Activated CD4-positive, alpha-beta memory T cell treated with anti-CD3 and anti-CD28 coated beads for 36 hours (primary cell): ENCODE data around the gene CABP7. TPM values are rescaled to one million over a fixed set of nuclear protein-coding genes. Genes with fewer than 3 reads are reported as not detected.

ENCODE experiments used
- CTCF ChIA-PET: fragments of 350-600 bp; sonication (Branson Sonifier 250); formaldehyde crosslinking; loops from one replicate; lab custom pipeline; 2021; ENCODE audit warnings: antibody characterized with exemption, inconsistent platforms; lab: Charles Lee
- POLR2A ChIA-PET: fragments of 350-600 bp; sonication (Branson Sonifier 250); formaldehyde crosslinking; loops from one replicate; lab custom pipeline; 2021; ENCODE audit warnings: antibody characterized with exemption; lab: Charles Lee
- DNase-seq: peaks from one replicate; pipeline ENCODE4 v3.0.0-alpha.2; 2020
- H3K27ac Mint-ChIP-seq: one replicate; pipeline ENCODE4 v1.8.0; 2021; ENCODE audit warnings: mixed read lengths
- H3K27me3 Mint-ChIP-seq: one replicate; pipeline ENCODE4 v1.8.0; 2021; ENCODE audit warnings: mixed read lengths
- H3K36me3 Mint-ChIP-seq: one replicate; pipeline ENCODE4 v1.8.0; 2021; ENCODE audit warnings: mixed read lengths
- H3K4me1 Mint-ChIP-seq: one replicate; pipeline ENCODE4 v1.8.0; 2021; ENCODE audit warnings: low read depth, mixed read lengths
- H3K4me3 Mint-ChIP-seq: one replicate; pipeline ENCODE4 v1.8.0; 2021; ENCODE audit warnings: mild to moderate bottlenecking, mixed read lengths
- H3K9me3 Mint-ChIP-seq: one replicate; pipeline ENCODE4 v1.8.0; 2021; ENCODE audit warnings: mixed read lengths
- intact Hi-C: fragments of 100-400 bp; cut with micrococcal nuclease; formaldehyde crosslinking; loops from one replicate; pipeline ENCODE4 v1.15.1; 2023
- total RNA-seq, 2 experiments: library from RNA; stranded (reverse); gene quantifications; one replicate each; pipeline ENCODE4 v1.2.3, GENCODE V29; 2021

The CABP7 gene
- under 1 TPM in 1 of 2 experiments, not detected in 1; 0.07 TPM for total RNA-seq

- no peaks in the 10 kb centered on the region for H3K9me3 Mint-ChIP-seq
- CTCF ChIA-PET = no interaction called here
- POLR2A ChIA-PET = no interaction called here
- intact Hi-C loops = no loop called here
- no peak within 1 kb of the TSS for H3K4me3 Mint-ChIP-seq
- peaks cover 38% of the 10 kb centered on the region for H3K27me3 Mint-ChIP-seq
- H3K4me1 Mint-ChIP-seq = peaks cover 5% of the 10 kb centered on the region
- H3K36me3 Mint-ChIP-seq = no peaks in the 10 kb centered on the region
- H3K27ac Mint-ChIP-seq = no peak within 1 kb of the TSS
- DNase-seq = no peak
These were observed at the start of gene CABP7 for GRCh38 chr22:29719899-29720645. Gene CABP7, plus strand, starts transcription at chr22:29720003. Its CDS starts 422 bp downstream, at chr22:29720425.

GRCh38 chr22:29670626-29671025, 49.2 kb upstream of the CABP7 start:
- peaks cover 21% of the 10 kb centered on the region for H3K36me3 Mint-ChIP-seq

GRCh38 chr22:29673361-29674066, 46.3 kb upstream of the CABP7 start:
- Mint-ChIP-seq H3K9me3 (no peaks in the 10 kb centered on the region), H3K27me3 (no peaks in the 10 kb centered on the region), H3K36me3 (peaks cover 38% of the 10 kb centered on the region), H3K4me1 (no peaks in the 10 kb centered on the region), H3K27ac (no peak overlapping the region), H3K4me3 (no peak overlapping the region)
- ChIA-PET CTCF (interaction anchor here (0.8 to 1.4 kb wide), 2 partner anchors 16 to 49 kb away, joined by 3 to 4 read pairs; no protein-coding TSS in a partner anchor), POLR2A (no interaction called here)
- no peak for DNase-seq
- intact Hi-C loops = no loop called here

More at GRCh38 chr22:29670626-29671025, 49.2 kb upstream of the CABP7 start:
- no peak for DNase-seq
- CTCF ChIA-PET = interaction anchor here (0.8 kb wide), 1 partner anchor 35 kb away, joined by 3 read pairs; no protein-coding TSS in a partner anchor
- H3K27me3 Mint-ChIP-seq = no peaks in the 10 kb centered on the region
- no peaks in the 10 kb centered on the region for H3K4me1 Mint-ChIP-seq
- intact Hi-C loops = no loop called here
- H3K9me3 Mint-ChIP-seq = no peaks in the 10 kb centered on the region
- H3K27ac Mint-ChIP-seq = no peak overlapping the region
- no peak overlapping the region for H3K4me3 Mint-ChIP-seq
- POLR2A ChIA-PET = no interaction called here

GRCh38 chr22:29674121-29674520, 45.7 kb upstream of the CABP7 start:
- Mint-ChIP-seq H3K36me3 (peaks cover 35% of the 10 kb centered on the region), H3K4me1 (no peaks in the 10 kb centered on the region), H3K27ac (no peak overlapping the region), H3K27me3 (no peaks in the 10 kb centered on the region), H3K4me3 (no peak overlapping the region), H3K9me3 (no peaks in the 10 kb centered on the region)
- ChIA-PET POLR2A (no interaction called here), CTCF (interaction anchor here (0.8 to 1.4 kb wide), 2 partner anchors 16 to 49 kb away, joined by 3 to 4 read pairs; no protein-coding TSS in a partner anchor)
- DNase-seq = no peak
- intact Hi-C loops = no loop called here

- Mint-ChIP-seq H3K27me3 (no peaks in the 10 kb centered on the region), H3K4me3 (no peak overlapping the region), H3K9me3 (no peaks in the 10 kb centered on the region), H3K27ac (no peak overlapping the region), H3K36me3 (peaks cover 54% of the 10 kb centered on the region), H3K4me1 (no peaks in the 10 kb centered on the region)
- ChIA-PET CTCF (interaction anchor here (2.2 kb wide), 1 partner anchor 10 kb away, joined by 7 read pairs; no protein-coding TSS in a partner anchor), POLR2A (no interaction called here)
- intact Hi-C loops = no loop called here
- DNase-seq = no peak
These were observed 40.5 kb upstream of the CABP7 start for GRCh38 chr22:29679316-29679715.

GRCh38 chr22:29683536-29683935, 36.3 kb upstream of the CABP7 start:
- H3K27me3 Mint-ChIP-seq = no peaks in the 10 kb centered on the region
- peaks cover 33% of the 10 kb centered on the region for H3K36me3 Mint-ChIP-seq
- H3K27ac Mint-ChIP-seq = no peak overlapping the region
- no peaks in the 10 kb centered on the region for H3K4me1 Mint-ChIP-seq
- ChIA-PET CTCF (interaction anchor here (0.7 to 1.5 kb wide), 2 partner anchors 47 to 50 kb away, joined by 3 read pairs; no protein-coding TSS in a partner anchor), POLR2A (no interaction called here)
- intact Hi-C loops = no loop called here
- DNase-seq = no peak
- H3K9me3 Mint-ChIP-seq = no peaks in the 10 kb centered on the region
- no peak overlapping the region for H3K4me3 Mint-ChIP-seq

- POLR2A ChIA-PET = interaction anchor here (0.9 kb wide), 1 partner anchor 223 kb away, joined by 3 read pairs; no protein-coding TSS in a partner anchor
- Mint-ChIP-seq H3K27me3 (no peaks in the 10 kb centered on the region), H3K27ac (no peak overlapping the region), H3K9me3 (no peaks in the 10 kb centered on the region), H3K4me3 (no peak overlapping the region), H3K36me3 (peaks cover 33% of the 10 kb centered on the region), H3K4me1 (no peaks in the 10 kb centered on the region)
- DNase-seq = no peak
- intact Hi-C loops = no loop called here
- CTCF ChIA-PET = interaction anchor here (1.5 kb wide), 1 partner anchor 47 kb away, joined by 3 read pairs; no protein-coding TSS in a partner anchor
These were observed 35.6 kb upstream of the CABP7 start for GRCh38 chr22:29684244-29684643.

GRCh38 chr22:29689206-29689879, 30.5 kb upstream of the CABP7 start:
- POLR2A ChIA-PET = no interaction called here
- H3K36me3 Mint-ChIP-seq = peaks cover 9% of the 10 kb centered on the region
- intact Hi-C loops = loop anchor here (2.0 kb wide), 1 partner anchor 399 kb away; no protein-coding TSS in a partner anchor

GRCh38 chr22:29689880-29690213, 30.0 kb upstream of the CABP7 start:
- Mint-ChIP-seq H3K36me3 (peaks cover 9% of the 10 kb centered on the region), H3K27ac (no peak overlapping the region), H3K9me3 (no peaks in the 10 kb centered on the region), H3K4me3 (no peak overlapping the region), H3K27me3 (no peaks in the 10 kb centered on the region), H3K4me1 (no peaks in the 10 kb centered on the region)
- CTCF ChIA-PET = interaction anchor here (0.6 to 2.2 kb wide), 19 partner anchors 9 to 447 kb away, joined by 3 to 25 read pairs (median 3); no protein-coding TSS in a partner anchor
- POLR2A ChIA-PET = interaction anchor here (0.6 kb wide), 1 partner anchor 50 kb away, joined by 3 read pairs; no protein-coding TSS in a partner anchor
- peak; percentile 60 for DNase-seq
- intact Hi-C loops = loop anchor here (2.0 kb wide), 1 partner anchor 399 kb away; no protein-coding TSS in a partner anchor

More at GRCh38 chr22:29689206-29689879, 30.5 kb upstream of the CABP7 start:
- no peak overlapping the region for H3K4me3 Mint-ChIP-seq
- no peaks in the 10 kb centered on the region for H3K4me1 Mint-ChIP-seq
- CTCF ChIA-PET = interaction anchor here (0.6 to 2.2 kb wide), 15 partner anchors 8 to 399 kb away, joined by 3 to 25 read pairs (median 4); no protein-coding TSS in a partner anchor
- no peaks in the 10 kb centered on the region for H3K9me3 Mint-ChIP-seq
- no peak overlapping the region for H3K27ac Mint-ChIP-seq
- no peak for DNase-seq
- H3K27me3 Mint-ChIP-seq = no peaks in the 10 kb centered on the region

GRCh38 chr22:29690476-29690875, 29.3 kb upstream of the CABP7 start:
- no peak for DNase-seq
- POLR2A ChIA-PET = interaction anchor here (0.6 kb wide), 1 partner anchor 51 kb away, joined by 3 read pairs; no protein-coding TSS in a partner anchor
- CTCF ChIA-PET = interaction anchor here (0.6 to 2.2 kb wide), 17 partner anchors 9 to 446 kb away, joined by 3 to 25 read pairs (median 4); no protein-coding TSS in a partner anchor
- Mint-ChIP-seq H3K4me1 (no peaks in the 10 kb centered on the region), H3K36me3 (peaks cover 10% of the 10 kb centered on the region), H3K27me3 (no peaks in the 10 kb centered on the region), H3K27ac (no peak overlapping the region), H3K9me3 (no peaks in the 10 kb centered on the region), H3K4me3 (no peak overlapping the region)
- intact Hi-C loops = no loop called here

- Mint-ChIP-seq H3K27me3 (no peaks in the 10 kb centered on the region), H3K4me1 (no peaks in the 10 kb centered on the region), H3K27ac (no peak overlapping the region), H3K4me3 (no peak overlapping the region), H3K9me3 (no peaks in the 10 kb centered on the region), H3K36me3 (peaks cover 10% of the 10 kb centered on the region)
- no peak for DNase-seq
- POLR2A ChIA-PET = no interaction called here
- intact Hi-C loops = no loop called here
- CTCF ChIA-PET = interaction anchor here (1.0 to 1.3 kb wide), 2 partner anchors 20 to 313 kb away, joined by 4 to 5 read pairs; no protein-coding TSS in a partner anchor
These were observed 28.0 kb upstream of the CABP7 start for GRCh38 chr22:29691636-29692326.
